ENCODE results near the gene ANKRD61.
"Not testable (repeated sequence)": the region's sequence is repeated elsewhere in the genome, so short reads cannot be mapped to it uniquely, and the experiment has no call there.

The ANKRD61 gene

GRCh38 chr7:6032167-6032566 is 991 bp downstream of the ANKRD61 start:
- no peak for DNase-seq

GRCh38 chr7:6032641-6033040 is 1.5 kb downstream of the ANKRD61 start:
- no peak for DNase-seq

GRCh38 chr7:6035165-6035564 is 4.0 kb downstream of the ANKRD61 start:
- no peak for DNase-seq

GRCh38 chr7:6035686-6036085 is 4.5 kb downstream of the ANKRD61 start:
- DNase-seq: no peak

- no peak for DNase-seq
Measured at GRCh38 chr7:6049780-6050179, 18.6 kb downstream of the ANKRD61 start.

- not testable (repeated sequence) for DNase-seq
Measured at GRCh38 chr7:6051185-6051584, 20.0 kb downstream of the ANKRD61 start.

GRCh38 chr7:6056616-6057015 is 25.4 kb downstream of the ANKRD61 start:
- DNase-seq: no peak

- DNase-seq: no peak
Measured at GRCh38 chr7:6057316-6058129, 26.3 kb downstream of the ANKRD61 start.

GRCh38 chr7:6059941-6060340 is 28.8 kb downstream of the ANKRD61 start:
- DNase-seq: not testable (repeated sequence)

- no peak for DNase-seq
Measured at GRCh38 chr7:6071406-6071805, 40.2 kb downstream of the ANKRD61 start.

GRCh38 chr7:6074612-6075380 is 43.6 kb downstream of the ANKRD61 start:
- DNase-seq: no peak

- DNase-seq: no peak
Measured at GRCh38 chr7:6078548-6078947, 47.4 kb downstream of the ANKRD61 start.

- DNase-seq: not testable (repeated sequence)
Measured at GRCh38 chr7:6083047-6083446, 51.9 kb downstream of the ANKRD61 start.

Measured in activated CD8-positive, alpha-beta memory T cell treated with anti-CD3 and anti-CD28 coated beads for 24 hours (primary cell).